ENCODE measurements around the gene PEDS1.
"Not testable (repeated sequence)": the region's sequence is repeated elsewhere in the genome, so short reads cannot be mapped to it uniquely, and the experiment has no call there.

PEDS1 gene

DNA sequence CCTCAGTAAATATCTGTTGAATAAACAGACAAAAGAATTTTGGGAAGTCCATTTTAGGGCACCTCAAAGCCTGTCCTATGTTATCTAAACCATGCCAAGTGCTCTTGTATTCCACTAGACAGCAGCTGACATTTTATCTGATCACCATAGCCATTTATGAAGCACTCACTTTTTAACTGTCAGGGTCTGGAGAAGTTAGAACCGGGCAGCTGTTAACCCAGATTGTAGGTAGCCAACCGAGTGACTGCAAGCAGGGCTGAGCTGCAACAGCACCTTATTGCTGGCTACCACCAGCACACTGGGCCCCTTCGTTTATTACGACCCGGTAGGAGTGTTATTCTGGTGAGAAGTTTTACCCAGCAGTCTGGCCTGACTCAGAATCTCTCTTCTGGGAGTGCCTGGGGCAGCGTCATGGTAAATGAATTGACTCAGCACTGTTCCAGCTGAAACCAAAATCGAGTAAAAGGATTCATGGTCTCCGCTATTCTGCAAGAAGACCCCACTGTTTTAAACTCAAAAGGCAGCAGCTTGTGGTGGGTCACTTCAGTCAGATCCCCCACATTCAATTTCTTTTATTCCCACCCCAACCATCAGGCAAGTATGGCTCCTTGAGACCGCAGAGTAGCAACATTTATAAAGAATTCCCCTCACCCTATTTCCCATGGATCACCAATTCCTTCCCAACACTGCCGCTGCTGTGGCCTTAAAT is 42.2 kb downstream of the PEDS1 start:
- no peak for DNase-seq

DNA sequence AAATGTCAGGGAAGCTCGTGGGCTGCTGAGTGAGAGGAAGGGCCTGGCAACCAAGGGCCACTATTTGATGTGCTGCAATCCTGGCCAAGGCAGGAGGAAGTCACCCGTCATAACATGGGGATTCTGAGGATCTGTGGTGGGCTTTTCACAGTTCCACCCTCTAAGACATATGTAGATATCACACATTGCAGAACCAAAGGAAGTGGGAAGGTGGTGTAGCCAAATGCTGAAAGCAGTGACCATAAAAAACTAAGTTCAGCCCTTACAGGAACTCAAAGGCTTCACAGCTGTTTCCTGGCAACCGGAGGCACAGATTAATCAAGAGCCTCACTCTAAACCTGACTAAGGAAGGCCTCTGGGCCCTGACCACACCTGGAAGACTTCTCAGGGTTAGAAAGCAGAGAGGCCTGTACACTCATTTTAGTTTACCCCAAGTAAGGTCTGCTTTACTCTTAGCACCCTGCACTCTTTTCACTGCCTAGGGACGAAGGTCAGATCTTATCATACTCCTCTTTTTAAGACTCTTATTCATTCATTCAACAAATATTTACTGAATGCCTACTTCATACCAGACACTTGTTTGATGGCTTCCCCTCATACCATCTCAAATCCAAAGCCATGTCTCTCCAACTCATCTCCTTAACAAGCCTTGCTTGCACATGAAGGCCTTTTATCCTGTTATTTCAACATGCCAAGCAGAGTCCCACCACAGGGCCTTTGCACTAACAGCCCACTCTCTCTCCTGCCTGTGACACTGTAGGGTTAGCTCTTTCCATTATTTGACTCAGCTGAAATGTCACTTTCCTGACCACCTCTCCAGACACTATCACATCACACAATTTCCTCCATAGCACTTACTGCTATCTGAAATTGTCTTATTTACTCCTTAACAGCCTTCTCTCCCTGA is 43.1 kb downstream of the PEDS1 start:
- no peak for DNase-seq

DNA sequence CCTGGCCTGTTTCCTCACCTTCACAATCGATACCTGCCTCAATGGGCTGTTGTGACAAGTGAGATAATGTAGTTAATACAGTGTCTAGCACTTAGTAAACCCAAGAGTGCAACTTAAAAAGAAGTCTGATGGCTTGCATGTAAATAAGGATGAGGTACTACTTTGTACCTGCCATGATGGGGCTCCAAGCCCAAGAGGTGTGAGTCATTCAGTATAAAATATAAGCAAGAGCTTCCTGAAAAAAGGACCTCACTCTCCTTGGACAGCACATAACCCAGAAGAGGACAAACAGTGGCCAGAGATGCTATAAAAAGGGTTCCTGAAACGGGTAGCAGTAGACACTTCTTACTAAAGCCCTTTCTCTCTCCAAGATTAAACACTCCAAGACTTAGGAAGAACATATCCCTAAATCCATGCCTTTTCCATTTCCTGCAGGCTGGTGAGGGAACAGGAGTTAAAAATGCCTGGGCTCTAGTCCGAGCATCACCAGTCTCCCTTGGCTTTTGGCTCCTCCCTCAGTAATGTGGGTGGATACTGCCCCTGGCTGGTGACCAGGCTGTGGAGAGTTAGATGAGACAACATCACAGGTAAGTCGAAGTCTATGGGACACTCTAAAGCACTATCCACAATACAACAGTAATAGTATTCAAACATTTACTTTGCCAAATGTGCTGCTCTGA is 44.8 kb downstream of the PEDS1 start:
- DNase-seq: no peak

DNA sequence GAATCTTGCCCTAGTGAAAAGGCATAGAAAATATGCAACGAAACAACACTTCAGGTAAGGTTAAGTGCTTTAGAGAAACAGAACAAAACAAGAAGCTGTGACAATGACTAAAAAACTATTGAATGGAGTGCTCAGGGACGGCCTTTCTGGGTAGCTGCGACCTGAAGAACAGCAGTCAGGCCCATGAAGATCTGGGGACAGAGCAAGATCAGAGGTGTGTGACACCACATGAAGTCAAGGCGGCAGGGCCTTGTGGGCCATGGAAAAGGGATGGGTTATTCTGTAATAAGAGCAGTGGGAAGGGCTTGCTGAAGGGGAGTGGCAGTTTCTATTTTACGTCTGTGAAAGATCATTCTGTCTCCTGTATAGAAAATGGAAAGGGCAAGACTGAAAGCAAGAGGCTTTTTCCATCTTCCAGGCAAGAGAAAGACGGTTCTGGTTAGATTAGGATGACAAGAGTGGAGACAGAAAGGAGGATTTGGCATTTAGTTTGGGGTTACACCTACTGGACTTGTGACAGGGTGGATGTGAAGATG is 45.7 kb downstream of the PEDS1 start:
- no peak for DNase-seq

DNA sequence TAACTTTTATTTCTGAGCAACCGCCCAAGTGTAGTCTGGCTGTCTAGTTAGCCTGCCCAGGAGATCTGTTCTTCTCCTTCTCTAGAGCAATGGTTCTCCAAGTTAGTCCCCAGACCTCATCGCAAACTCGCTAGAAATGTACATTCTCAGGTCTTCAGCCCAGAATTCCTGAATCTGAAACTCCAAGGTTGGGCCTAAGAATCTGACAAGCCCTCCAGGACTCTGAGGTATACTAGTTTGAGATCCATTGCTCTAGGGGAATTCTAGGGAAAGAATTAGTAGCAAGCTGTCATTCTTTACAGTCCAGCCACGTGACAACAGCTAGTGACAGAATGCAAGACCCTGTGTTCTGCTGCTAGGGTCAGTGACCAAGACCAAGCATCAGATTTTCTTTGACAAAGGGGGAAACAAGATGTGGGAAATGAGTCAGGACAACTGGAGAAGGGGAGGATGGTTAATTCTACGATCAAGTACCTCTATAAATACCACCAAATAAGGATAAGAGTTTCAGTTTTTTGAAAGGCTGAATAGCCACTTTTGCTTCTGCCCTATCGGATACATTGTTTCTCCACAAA is 46.4 kb downstream of the PEDS1 start:
- DNase-seq: no peak

DNA sequence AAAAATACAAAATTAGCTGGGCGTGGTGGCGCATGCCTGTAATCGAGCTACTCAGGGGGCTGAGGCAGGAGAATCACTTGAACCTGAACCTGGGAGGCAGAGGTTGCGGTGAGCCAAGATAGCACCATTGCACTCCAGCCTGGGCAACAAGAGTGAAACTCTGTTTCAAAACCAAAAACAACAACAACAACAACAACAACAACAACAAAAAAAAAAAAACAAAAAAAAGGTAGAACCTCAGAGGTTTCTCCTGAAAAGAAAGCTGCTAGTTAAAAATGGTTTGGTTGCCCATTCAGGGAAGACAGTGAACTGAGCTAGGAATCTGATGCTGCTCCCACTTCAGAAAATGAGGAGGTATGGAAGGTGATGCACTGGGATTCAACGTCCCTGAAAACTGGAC is 46.9 kb downstream of the PEDS1 start:
- DNase-seq: not testable (repeated sequence)

Data from effector CD8-positive, alpha-beta T cell (primary cell).